GM12891 (cell line): ENCODE data around the gene SYCP2.

Experiments used
- PAX5 ChIP-seq: IDR thresholded peaks from 2 replicates; pipeline ENCODE4 v1.6.1; 2011; ENCODE audit warnings: low read length, moderate library complexity, mild to moderate bottlenecking; ENCODE audit not compliant: insufficient read depth, severe bottlenecking
- POLR2A ChIP-seq: IDR thresholded peaks from 2 replicates; pipeline ENCODE4 v1.6.1; 2011; ENCODE audit warnings: low read depth, low read length, control low read depth
- POLR2AphosphoS5 ChIP-seq: IDR thresholded peaks from 2 replicates; pipeline ENCODE4 v1.6.1; 2011; ENCODE audit warnings: low read depth, low read length, control low read depth
- TAF1 ChIP-seq: IDR thresholded peaks from 2 replicates; pipeline ENCODE4 v1.6.1; 2011; ENCODE audit warnings: low read depth, low read length, control low read depth

- TF ChIP-seq POLR2AphosphoS5 (no peak), POLR2A (no peak), PAX5 (no peak), TAF1 (no peak)
Observed at GRCh38 chr20:59912609-59913008, 20.8 kb downstream of the SYCP2 start.
